Dermis microvascular lymphatic vessel endothelial cell (primary cell): ENCODE data around the gene BORCS8. TPM values are rescaled to one million over a fixed set of nuclear protein-coding genes. Genes with fewer than 3 reads are reported as not detected.
A peak's percentile ranks its signal among the peaks of the same experiment; 100 is the strongest.
"Not testable (repeated sequence)": the region's sequence is repeated elsewhere in the genome, so short reads cannot be mapped to it uniquely, and the experiment has no call there.

Experiments
- DNase-seq, 2 donors: peaks; one replicate each; pipeline versions ENCODE4 v3.0.0 to v3.0.0-alpha.2; 2010; ENCODE audit warnings: low read depth in 2 of 2
- total RNA-seq: library from RNA; depleted of rRNA; stranded (reverse); fragments of >200 nt; gene quantifications from 2 replicates; pipeline ENCODE4 v1.2.1, GENCODE V29; 2014

Gene BORCS8
- total RNA-seq, 1 donor from 2014 or later, result 15.8 TPM

DNA sequence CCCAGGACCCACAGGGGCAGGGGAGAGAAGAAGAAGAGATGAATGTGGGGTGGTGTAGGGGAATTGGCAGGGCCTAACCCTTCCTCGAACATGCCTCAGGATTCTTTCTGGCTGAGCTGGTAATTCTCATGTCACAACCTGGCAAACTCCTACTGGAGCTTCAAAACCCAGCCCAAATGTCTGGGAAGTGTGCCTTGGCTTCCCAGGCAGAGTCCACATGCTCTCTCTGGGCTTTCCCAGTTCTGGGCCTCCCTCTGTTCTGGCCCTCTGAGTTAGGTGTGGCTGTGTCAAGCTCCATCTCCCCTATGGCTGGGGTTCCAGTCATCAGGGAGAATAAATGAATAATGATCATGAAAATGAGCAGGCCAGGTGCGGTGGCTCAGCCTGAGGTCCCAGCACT, 42.5 kb downstream of the BORCS8 start:
- no peak for DNase-seq

DNA sequence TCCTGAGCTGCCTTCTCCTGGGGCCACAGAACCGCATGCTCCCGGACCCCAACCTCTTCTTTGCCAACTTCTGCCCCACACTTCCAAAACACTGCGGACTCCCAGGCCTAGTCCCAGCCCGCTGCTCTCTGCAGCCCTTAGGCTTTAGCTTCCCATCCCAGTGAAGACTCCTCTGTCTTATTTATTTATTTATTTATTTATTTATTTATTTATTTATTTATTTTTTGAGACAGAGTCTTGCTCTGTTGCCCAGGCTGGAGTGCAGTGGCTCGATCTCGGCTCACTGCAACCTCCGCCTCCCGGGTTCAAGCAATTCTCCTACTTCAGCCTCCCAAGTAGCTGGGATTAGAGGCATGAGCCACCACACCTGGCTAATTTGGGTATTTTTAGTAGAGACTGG, 43.4 kb downstream of the BORCS8 start:
- DNase-seq, result not testable (repeated sequence)

DNA sequence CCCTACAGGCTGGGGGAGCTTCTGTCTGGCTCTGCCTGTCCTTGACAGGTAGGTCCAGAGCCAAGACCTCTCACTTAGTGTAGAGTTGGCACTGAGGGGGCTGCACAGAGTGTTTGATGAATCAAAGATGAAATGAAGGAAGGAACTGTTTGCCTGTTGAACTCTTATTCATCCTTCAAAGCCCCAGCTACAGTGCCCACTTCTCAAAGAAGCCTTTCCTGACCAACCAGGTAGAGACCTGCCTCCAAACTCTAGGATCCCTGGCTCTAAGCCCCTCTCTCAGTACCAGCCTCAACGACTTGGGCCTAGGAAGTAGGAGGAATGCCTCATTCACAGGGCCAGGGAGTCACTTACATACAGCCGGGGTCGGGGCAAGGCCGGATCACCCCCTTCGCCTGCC, 44.6 kb downstream of the BORCS8 start:
- no peak for DNase-seq

DNA sequence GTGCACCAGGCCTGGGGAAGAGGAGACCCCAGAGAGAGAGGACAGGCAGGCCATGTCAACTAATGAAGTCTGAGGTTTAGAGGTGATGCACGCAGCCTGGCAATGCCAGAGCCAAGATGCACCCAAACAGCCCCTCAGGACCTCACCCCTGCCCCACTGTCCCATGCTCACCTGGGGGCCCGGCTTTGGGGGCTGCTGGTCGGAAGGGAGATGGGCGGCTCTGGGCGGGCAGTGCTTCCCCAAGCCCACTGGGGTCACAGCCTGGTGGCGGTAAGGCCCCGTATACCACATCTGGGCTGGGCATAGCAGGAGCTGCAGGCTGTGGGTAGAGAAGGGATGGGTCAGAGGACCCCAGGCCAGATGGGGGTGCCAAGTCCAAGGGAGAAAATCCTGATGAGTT, 45.1 kb downstream of the BORCS8 start:
- no peak for DNase-seq

DNA sequence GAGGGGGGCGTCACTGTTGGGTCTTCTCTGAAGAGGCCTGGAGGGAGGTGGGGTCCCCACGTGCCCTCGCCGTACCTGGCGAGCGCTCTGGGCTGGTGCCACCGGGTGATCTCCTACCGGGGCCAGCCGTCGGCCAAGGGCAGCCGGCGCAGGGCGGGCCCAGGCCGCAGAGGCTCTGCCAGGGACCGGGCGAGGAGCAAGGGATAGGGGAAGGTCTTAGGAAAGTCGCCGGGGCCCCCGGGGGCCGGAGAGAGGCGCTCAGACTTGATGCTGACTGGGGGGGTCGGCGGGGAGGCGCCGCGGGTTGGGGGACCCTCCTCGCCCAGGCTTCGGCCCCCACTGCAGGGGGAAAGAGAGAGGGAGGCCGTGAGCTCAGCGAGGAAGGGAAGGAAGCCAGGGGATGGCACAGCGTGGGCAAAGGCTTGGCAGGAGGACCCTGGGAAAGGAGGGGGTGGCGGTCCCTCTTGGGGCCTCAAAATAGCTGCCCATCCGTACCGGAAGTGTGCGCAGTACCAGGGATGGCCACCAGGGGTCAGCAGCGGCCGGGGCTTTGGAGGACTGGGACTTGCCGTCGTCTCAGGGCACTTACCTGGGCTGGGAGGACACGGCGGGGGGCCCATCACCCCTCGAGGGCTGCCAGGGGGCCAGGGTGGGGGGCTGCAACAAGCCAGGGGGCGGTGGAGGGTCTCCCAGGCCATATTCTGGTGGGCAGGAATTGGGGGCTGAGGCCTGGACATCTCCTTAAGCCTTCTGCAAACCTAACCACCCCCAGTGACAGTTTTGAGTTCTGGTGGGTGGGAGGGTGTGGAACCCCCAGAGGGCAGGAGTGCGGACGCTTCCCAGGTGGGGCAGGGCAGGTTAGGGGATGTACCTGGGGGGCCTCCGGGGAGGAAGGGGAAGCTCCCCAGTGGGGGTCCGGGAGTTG, 46.0 kb downstream of the BORCS8 start:
- peak; percentile 16 to 41 for DNase-seq

DNA sequence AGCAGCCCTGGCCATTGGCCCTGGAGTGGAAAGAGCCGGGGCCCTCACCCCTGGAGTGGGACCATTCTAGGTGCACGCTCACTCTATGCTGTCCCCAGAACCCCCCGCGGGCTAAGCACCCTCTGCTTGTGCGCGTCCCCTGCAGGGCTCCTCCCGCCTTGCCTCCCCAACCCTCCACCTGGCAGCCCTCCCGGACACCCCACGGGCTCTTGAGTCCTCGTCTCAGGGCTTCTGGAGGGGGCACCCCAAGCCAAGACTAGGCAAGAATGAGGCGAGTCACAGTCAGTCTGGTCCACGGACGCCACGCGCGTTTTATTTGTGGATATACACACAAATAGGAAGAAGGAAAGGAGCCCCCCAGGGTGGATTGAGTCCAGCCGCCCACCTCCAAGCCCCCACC, 46.7 kb downstream of the BORCS8 start:
- DNase-seq, result no peak

DNA sequence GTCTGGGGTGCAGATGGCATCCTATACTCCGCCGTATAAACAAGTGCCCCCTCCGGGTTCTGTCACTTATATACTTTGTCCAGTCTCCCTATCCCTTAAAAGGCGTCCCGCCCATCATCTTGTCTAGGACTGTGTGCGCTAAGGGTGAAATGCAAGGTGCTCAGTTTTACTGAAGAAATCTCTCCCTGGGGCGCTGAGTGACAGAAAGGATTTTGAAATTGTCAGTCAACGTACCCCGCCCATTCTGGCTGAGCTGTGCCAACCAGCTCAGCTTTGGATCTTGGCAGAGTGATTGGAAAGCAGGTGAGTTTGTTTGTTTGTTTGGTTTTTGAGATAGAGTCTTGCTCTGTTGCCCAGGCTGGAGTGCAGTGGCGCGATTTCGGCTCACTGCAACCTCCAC, 49.6 kb downstream of the BORCS8 start:
- DNase-seq, result no peak

DNA sequence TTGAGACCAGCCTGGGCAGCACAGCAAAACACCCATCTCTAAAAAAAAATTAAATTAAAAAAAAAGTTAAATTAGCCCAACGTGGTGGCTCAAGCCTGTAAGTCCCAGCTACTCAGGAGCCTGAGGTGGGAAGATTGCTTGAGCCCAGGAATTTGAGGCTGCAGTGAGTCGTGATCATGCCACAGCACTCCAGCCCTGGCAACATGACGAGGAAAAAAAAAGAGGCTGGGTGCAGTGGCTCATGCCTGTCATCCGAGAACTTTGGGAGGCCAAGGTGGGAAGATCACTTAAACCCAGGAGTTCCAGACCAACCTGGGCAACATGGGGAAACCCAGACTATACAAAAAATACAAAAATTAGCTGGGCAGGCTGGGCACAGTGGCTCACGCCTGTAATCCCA, 51.5 kb downstream of the BORCS8 start:
- DNase-seq, result no peak

DNA sequence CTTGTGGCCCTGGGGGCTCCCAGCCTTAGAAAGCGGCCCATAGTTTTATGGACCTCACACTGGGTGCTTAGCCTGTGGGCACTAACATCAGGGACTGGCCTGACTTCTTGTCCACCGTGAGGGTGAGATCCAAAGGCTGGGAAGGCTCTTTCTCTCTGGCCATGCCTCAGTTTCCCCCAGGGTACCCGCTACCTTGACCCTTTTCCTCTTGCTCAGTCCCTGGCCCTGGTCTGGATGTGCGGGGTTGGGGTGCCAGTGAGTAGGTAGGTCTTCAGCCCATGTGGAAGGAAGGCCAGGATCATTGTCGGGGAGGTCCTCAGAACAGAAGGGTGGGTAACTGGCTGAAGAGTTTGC, 52.1 kb downstream of the BORCS8 start:
- DNase-seq, result no peak

DNA sequence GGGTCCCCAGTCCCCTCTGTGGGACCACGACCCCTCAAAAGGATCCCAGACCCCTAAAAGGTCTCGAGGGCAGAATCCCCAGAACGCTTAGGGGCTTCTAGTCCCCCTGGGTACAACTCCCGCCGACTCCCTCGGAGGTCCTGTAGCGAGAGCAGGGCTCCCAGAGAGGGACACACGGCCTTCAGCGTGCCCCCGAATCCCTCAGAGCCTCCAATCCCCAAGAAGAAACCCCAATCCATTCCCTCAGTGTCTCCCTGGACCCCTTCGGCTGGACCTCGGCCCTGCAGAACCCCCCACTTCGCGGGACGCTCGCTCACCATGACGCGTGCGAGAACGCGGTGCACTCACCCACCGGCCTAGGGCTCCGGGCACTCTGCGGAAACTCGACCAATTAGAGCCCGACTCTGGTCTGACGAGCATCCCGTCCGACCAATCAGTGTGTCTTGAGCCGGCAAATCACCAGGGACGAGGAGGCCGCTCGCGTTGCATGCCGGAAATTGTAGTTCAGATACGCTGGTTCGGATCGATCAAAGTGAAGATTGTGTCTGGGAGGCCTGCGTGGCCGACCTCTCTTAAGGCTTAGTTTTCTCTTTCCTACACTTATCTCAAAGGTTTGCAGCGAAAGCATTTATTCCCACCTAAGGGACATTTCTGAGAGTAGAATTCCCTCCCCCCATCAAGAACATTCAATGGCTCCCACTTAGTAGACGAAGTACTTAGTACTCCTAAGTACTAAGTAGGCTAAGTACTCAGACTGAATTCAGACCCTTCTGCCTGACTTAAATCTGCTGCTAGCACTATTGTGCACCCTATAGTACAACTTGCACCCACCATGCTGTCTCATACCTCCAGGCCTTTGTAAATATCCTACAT, 53.6 kb downstream of the BORCS8 start, which contains the start of gene TMEM161A:
TSS of gene TMEM161A (minus strand) at position 370 of the 873 bp plus-strand sequence. CDS start at position 320, 50 bp downstream.
- DNase-seq, result peak; percentile 98

DNA sequence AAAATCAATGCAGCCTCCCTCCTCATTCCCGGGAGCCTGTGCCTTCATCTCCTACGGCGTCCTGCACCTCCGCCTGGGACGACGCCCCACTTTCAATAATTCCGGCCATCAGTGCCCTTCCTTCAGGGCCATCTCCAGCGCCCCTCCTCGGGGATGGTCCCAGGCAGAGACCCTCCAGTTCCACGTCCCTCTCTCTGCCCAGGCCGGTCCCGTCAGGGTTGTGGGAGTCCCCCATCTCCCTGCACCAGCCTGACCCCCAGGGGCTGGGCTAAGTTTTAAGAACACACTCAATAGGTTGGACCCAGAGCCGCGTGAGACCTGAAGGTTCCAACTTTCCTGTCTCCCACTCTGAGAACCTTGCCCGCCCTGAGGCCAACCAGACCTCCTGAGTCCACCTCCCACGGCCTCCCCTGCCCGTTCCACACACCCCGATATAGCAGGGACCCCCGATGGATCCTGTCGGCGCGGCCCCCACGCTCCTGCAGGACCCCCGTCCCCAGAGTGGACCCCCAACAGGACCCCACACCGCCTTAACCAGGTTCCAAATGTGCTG, 54.3 kb downstream of the BORCS8 start:
- DNase-seq, result no peak

DNA sequence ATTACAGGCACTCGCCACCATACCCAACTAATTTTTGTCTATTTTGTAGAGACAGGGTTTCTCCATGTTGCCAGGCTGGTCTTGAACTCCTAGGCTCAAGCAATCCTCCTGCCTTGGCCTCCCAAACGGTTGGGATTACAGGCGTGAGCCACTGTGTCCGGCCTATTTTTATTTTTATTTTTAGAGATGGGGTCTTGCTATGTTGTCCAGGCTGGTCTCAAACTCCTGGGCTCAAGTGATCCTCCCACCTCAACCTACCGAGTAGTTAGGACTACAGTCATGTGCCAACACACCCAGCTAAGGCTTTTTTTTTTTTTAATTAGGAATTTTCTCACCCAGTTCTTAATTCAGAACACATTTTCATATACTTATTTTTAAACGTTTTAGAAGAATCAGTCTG, 56.2 kb downstream of the BORCS8 start:
- not testable (repeated sequence) for DNase-seq

DNA sequence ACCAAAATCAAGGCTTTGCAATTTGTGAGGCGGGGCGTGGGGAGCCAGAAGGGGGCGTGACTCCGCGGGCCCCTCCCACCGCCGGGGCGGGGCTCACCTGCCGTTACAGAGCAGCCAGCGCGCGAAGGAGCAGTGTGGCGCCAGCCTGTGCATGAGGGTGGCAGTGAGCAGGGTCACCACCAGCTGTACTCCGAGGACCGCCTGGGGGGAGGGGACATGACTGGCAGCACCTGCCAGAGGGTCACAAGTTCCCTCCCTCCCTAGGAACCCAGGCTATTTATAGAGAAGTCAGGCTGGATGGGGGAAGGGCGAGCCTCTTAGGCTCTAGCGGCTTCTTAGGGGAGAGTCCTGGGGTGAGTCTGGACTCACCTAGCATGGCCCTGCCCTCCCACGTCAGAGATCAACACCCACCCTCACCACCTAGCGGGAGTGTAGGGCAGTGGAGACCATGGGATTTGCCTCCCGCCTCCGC, 57.2 kb downstream of the BORCS8 start:
- DNase-seq, result no peak

DNA sequence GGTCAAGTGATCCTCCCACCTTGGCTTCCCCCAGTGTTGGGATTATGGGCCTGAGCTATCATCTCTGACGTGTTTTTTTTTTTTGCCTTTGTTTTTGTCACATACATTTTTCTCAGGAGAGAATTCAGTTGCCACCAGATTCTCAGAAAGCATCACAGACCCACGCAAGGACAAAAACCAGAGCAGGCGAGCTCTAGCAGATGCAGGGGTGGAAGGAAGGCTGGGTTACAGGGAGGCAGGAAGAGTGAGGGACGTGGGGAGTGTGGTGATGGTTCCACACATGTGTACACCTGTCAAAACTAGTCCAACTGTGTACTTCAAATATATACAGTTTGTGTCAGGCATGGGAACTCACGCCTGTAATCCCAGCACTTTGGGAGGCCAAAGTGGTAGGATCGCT, 58.0 kb downstream of the BORCS8 start:
- no peak for DNase-seq

DNA sequence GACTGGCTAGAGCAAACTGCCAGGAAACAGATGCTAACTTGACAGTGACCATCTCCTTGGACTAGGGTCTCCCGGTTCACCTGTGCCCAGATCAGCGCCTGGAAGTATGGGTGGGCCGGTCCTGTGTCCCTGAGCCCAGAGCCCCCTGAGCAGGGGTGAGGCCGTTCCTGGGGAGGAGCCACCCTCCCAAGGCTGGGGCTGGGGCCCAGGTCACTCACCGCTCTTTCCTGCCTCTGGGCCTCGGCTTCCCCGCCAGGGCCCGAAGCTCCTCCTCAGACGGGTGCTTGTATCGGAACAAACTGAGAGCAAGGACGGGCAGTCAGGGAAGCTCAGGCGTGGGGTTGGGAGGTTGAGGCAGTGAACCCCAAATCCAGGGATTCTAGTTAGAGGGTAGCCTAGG, 59.0 kb downstream of the BORCS8 start:
- no peak for DNase-seq

DNA sequence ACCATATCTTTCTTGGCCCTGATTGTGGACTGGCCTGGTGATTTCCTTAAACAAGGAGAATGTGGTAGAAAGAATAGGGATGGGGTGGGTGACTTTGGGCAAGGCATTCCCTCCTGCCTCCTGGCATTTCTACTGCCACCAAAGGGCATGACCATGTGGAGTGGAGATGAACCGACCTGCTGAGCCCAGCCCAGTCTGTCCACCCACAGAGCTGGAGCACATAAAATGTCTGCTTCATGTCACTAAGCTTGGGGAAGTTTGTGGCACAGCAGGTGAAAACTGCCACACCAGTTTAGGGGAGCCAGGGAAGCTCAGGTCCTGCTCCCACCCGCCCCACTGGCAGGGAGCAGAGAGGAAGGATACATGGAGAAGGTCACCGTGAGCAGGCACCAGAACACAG, 60.0 kb downstream of the BORCS8 start:
- DNase-seq, result no peak

Other genes starting within 250 kb of the BORCS8 start
- gene SUGP2, start 158.6 kb downstream of the BORCS8 start, total RNA-seq, result 11.0 and 16.1 TPM in 2 replicates
- 41.0 and 53.7 TPM in 2 replicates for gene ARMC6, start 158.5 kb downstream of the BORCS8 start, total RNA-seq
- 3.7 and 4.7 TPM in 2 replicates for gene SLC25A42, start 128.2 kb downstream of the BORCS8 start, total RNA-seq
- 11.3 and 20.5 TPM in 2 replicates for gene TMEM161A, start 53.7 kb downstream of the BORCS8 start, total RNA-seq
- not detected in 2 replicates for gene MEF2B, start 21.9 kb downstream of the BORCS8 start, total RNA-seq
- 70.7 and 83.3 TPM in 2 replicates for gene RFXANK, start 106 bp upstream of the BORCS8 start, total RNA-seq
- 8.1 and 10.6 TPM in 2 replicates for gene NR2C2AP, start 11.3 kb upstream of the BORCS8 start, total RNA-seq
- under 0.01 TPM in 1 of 2 replicates, not detected in the other for gene NCAN, start 19.8 kb upstream of the BORCS8 start, total RNA-seq
- not detected in 2 replicates for gene TM6SF2, start 81.1 kb upstream of the BORCS8 start, total RNA-seq
- 17.7 TPM in 2 replicates for gene SUGP1, start 128.4 kb upstream of the BORCS8 start, total RNA-seq
- gene MAU2, start 128.7 kb upstream of the BORCS8 start, total RNA-seq, result 16.9 and 38.2 TPM in 2 replicates
- gene GATAD2A, start 213.5 kb upstream of the BORCS8 start, total RNA-seq, result 33.1 and 43.7 TPM in 2 replicates